GM23338 (cell line): ENCODE results near the gene HMCES.

Source experiments
- CREB1 ChIP-seq: fragments of 250-450 bp; sonication (Bioruptor Pico); IDR thresholded peaks from 2 replicates; pipeline ENCODE4 v1.5.0; 2020; ENCODE audit warnings: low read depth, mild to moderate bottlenecking, moderate library complexity
- EZH2 ChIP-seq: fragments of 200-600 bp; sonication (generic); IDR thresholded peaks from one replicate; pipeline ENCODE4 v1.8.0; 2017; ENCODE audit warnings: antibody characterized with exemption, mild to moderate bottlenecking, low read depth; ENCODE audit not compliant: unreplicated experiment
- EZH2phosphoT487 ChIP-seq: fragments of 200-600 bp; sonication (generic); IDR thresholded peaks from one replicate; pipeline ENCODE4 v1.8.1; 2018; ENCODE audit warnings: antibody characterized with exemption; ENCODE audit not compliant: unreplicated experiment
- JUNB ChIP-seq: IDR thresholded peaks from one replicate; pipeline ENCODE4 v1.6.1; 2016; ENCODE audit warnings: antibody characterized with exemption; ENCODE audit not compliant: unreplicated experiment
- NANOG ChIP-seq: IDR thresholded peaks from 2 replicates; pipeline ENCODE4 v1.6.1; 2016; ENCODE audit warnings: antibody characterized with exemption, borderline replicate concordance
- POLR2AphosphoS5 ChIP-seq: IDR thresholded peaks from 2 replicates; pipeline ENCODE4 v1.6.1; 2016; ENCODE audit warnings: antibody characterized with exemption, low read depth
- ZNF331 ChIP-seq: fragments of 250-450 bp; sonication (Bioruptor Pico); IDR thresholded peaks from 2 replicates; pipeline ENCODE4 v1.5.0; 2020; ENCODE audit warnings: low read depth, mild to moderate bottlenecking, moderate library complexity
- TF ChIP-seq, protein P1 (sequence below), 2 experiments: fragments of 200-600 bp in 1 of 2; sonication (generic) in 1 of 2; conservative IDR thresholded peaks; 2 replicates each; pipeline versions ENCODE4 v1.5.1 to v1.6.1; 2016 to 2017; ENCODE audit warnings: antibody characterized with exemption in 2 of 2, low read depth in 2 of 2, mild to moderate bottlenecking in 2 of 2, moderate library complexity in 1 of 2
- TF ChIP-seq, protein P2 (sequence below): IDR thresholded peaks from one replicate; pipeline ENCODE4 v1.6.1; 2018; ENCODE audit warnings: antibody characterized with exemption; ENCODE audit not compliant: unreplicated experiment

DNA sequence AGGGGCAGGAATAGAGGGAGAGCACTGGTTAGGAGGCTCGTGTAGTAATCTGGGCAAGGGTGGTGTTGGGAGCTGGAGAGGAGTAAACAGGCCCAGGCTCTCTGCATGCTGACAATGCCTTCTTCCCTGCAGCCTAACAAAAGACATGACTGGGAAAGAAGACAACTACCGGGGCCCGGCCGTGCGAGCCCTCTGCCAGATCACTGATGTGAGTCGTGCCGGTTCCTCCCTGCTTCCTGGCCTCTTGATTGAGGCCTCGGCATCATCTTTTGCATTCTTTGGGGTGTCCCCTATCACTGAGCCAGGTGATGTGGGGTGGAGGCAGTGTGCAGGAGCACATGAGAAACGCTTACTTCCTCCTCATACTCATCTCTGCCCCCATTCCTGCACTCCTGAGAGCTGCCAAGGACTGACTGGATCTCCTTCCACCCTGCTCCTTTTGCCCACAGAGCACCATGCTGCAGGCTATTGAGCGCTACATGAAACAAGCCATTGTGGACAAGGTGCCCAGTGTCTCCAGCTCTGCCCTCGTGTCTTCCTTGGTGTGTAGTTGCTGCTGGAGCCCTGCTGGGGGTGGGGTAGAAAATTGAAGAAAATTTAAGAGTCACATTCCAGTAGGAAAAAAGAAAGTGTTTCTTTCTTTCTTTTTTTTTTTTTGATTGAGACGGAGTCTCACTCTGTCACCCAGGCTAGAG lies 24.0 kb upstream of the HMCES start:
- TF ChIP-seq, protein P1, sequence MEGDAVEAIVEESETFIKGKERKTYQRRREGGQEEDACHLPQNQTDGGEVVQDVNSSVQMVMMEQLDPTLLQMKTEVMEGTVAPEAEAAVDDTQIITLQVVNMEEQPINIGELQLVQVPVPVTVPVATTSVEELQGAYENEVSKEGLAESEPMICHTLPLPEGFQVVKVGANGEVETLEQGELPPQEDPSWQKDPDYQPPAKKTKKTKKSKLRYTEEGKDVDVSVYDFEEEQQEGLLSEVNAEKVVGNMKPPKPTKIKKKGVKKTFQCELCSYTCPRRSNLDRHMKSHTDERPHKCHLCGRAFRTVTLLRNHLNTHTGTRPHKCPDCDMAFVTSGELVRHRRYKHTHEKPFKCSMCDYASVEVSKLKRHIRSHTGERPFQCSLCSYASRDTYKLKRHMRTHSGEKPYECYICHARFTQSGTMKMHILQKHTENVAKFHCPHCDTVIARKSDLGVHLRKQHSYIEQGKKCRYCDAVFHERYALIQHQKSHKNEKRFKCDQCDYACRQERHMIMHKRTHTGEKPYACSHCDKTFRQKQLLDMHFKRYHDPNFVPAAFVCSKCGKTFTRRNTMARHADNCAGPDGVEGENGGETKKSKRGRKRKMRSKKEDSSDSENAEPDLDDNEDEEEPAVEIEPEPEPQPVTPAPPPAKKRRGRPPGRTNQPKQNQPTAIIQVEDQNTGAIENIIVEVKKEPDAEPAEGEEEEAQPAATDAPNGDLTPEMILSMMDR (conservative IDR thresholded peaks at IDR 0.05; ENCODE audit: low read depth in 2 of 2): no peak
- TF ChIP-seq JUNB (no peak), POLR2AphosphoS5 (no peak), EZH2 (no peak), ZNF331 (CRISPR knock-in tag) (no peak), EZH2phosphoT487 (no peak), CREB1 (CRISPR knock-in tag) (no peak), NANOG (no peak)
- TF ChIP-seq, protein P2, sequence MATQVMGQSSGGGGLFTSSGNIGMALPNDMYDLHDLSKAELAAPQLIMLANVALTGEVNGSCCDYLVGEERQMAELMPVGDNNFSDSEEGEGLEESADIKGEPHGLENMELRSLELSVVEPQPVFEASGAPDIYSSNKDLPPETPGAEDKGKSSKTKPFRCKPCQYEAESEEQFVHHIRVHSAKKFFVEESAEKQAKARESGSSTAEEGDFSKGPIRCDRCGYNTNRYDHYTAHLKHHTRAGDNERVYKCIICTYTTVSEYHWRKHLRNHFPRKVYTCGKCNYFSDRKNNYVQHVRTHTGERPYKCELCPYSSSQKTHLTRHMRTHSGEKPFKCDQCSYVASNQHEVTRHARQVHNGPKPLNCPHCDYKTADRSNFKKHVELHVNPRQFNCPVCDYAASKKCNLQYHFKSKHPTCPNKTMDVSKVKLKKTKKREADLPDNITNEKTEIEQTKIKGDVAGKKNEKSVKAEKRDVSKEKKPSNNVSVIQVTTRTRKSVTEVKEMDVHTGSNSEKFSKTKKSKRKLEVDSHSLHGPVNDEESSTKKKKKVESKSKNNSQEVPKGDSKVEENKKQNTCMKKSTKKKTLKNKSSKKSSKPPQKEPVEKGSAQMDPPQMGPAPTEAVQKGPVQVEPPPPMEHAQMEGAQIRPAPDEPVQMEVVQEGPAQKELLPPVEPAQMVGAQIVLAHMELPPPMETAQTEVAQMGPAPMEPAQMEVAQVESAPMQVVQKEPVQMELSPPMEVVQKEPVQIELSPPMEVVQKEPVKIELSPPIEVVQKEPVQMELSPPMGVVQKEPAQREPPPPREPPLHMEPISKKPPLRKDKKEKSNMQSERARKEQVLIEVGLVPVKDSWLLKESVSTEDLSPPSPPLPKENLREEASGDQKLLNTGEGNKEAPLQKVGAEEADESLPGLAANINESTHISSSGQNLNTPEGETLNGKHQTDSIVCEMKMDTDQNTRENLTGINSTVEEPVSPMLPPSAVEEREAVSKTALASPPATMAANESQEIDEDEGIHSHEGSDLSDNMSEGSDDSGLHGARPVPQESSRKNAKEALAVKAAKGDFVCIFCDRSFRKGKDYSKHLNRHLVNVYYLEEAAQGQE: no peak
